ENCODE results near the gene RAD54L. TPM values are rescaled to one million over a fixed set of nuclear protein-coding genes. Genes with fewer than 3 reads are reported as not detected.
"Not testable (repeated sequence)": the region's sequence is repeated elsewhere in the genome, so short reads cannot be mapped to it uniquely, and the experiment has no call there.

Gene RAD54L
- total RNA-seq, 1 experiment from 2014 or later: 29.4 TPM

DNA sequence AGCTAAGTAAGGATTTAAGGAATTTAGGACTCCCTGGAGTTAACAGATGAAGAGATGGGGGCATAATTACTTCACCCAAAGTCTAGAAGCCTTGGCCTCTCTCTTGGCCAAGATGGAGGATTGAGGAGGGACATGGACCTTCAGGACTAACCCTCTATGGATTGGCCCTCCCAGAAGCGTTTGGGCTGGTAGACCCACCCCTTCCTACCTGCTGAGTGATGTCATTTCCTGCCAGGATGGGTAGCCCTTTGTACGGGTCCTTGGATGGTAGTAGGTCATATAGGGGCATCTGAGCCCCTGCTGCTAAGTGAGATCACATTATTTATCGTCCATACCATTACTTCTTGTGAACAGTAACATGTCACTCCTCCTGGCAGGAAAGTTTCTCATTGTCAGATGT is 26.8 kb upstream of the RAD54L start:
- no peaks in the 10 kb centered on the region for H3K36me3 ChIP-seq (ENCODE audit: control insufficient read depth, insufficient read depth, low read length)
- ATAC-seq (no peak), DNase-seq (ENCODE audit: low read depth, low spot score) (no peak)
- in situ Hi-C loops (cut with HindIII; ENCODE audit: low pct_unique_long_range_greater_than_20kb, low sequenced_read_pairs) (no loop called here), intact Hi-C loops (cut with micrococcal nuclease; ENCODE audit: unreplicated experiment) (no loop called here)
- BruUV-seq (replicated peaks): no TSS peak
- no peak overlapping the region for H3K4me3 ChIP-seq (ENCODE audit: low read depth in 2 of 2, low read length in 2 of 2)
- TF ChIP-seq TCF7L2 (IDR thresholded peaks at IDR 0.05; ENCODE audit: low read depth, low read length) (no peak), POLR2AphosphoS5 (IDR thresholded peaks at IDR 0.05; ENCODE audit: low read depth, low read length) (no peak), CTCF (IDR thresholded peaks at IDR 0.05) (no peak), SIN3A (IDR thresholded peaks at IDR 0.05; ENCODE audit: borderline replicate concordance, insufficient read depth, low read depth, low read length) (no peak), REST (IDR thresholded peaks at IDR 0.05; ENCODE audit: insufficient read depth in 1 of 2, low read depth in 2 of 2, low read length in 1 of 2) (no peak)
- ChIA-PET POLR2A (interaction anchor here (0.9 kb wide), 1 partner anchor 37 kb away, joined by 3 read pairs; no protein-coding TSS in a partner anchor), CTCF (no interaction called here)
- H3K27ac ChIP-seq (ENCODE audit: low read length): no peak overlapping the region
- peaks cover 7% of the 10 kb centered on the region; the same call in 1 of the 2 replicates for H3K4me1 ChIP-seq (ENCODE audit: control insufficient read depth, insufficient read depth, low read length)
- H3K27me3 ChIP-seq (ENCODE audit: control insufficient read depth, insufficient read depth, low read length): no peaks in the 10 kb centered on the region
- H3K9me3 ChIP-seq (ENCODE audit: control insufficient read depth, insufficient read depth, low read depth, low read length): no peaks in the 10 kb centered on the region

GRCh38 chr1:46221749-46222148 is 25.8 kb upstream of the RAD54L start:
- TF ChIP-seq POLR2AphosphoS5 (IDR thresholded peaks at IDR 0.05; ENCODE audit: low read depth, low read length): no peak
- TF ChIP-seq CTCF (IDR thresholded peaks at IDR 0.05): no peak
- no peak for TF ChIP-seq REST (IDR thresholded peaks at IDR 0.05; ENCODE audit: insufficient read depth in 1 of 2, low read depth in 2 of 2, low read length in 1 of 2)
- no peak for TF ChIP-seq TCF7L2 (IDR thresholded peaks at IDR 0.05; ENCODE audit: low read depth, low read length)
- no peak for TF ChIP-seq SIN3A (IDR thresholded peaks at IDR 0.05; ENCODE audit: borderline replicate concordance, insufficient read depth, low read depth, low read length)
- CTCF ChIA-PET: interaction anchor here (0.6 kb wide), 1 partner anchor 8 kb away, joined by 4 read pairs; no protein-coding TSS in a partner anchor
- BruUV-seq (replicated peaks): no TSS peak
- Histone ChIP-seq H3K4me1 (ENCODE audit: control insufficient read depth, insufficient read depth, low read length) (peaks cover 7% of the 10 kb centered on the region; the same call in 1 of the 2 replicates), H3K36me3 (ENCODE audit: control insufficient read depth, insufficient read depth, low read length) (no peaks in the 10 kb centered on the region), H3K27me3 (ENCODE audit: control insufficient read depth, insufficient read depth, low read length) (no peaks in the 10 kb centered on the region), H3K27ac (ENCODE audit: low read length) (no peak overlapping the region), H3K4me3 (ENCODE audit: low read depth in 2 of 2, low read length in 2 of 2) (no peak overlapping the region), H3K9me3 (ENCODE audit: control insufficient read depth, insufficient read depth, low read depth, low read length) (no peaks in the 10 kb centered on the region)
- POLR2A ChIA-PET: interaction anchor here (0.6 kb wide), 1 partner anchor 10 kb away, joined by 4 read pairs; no protein-coding TSS in a partner anchor
- intact Hi-C loops (cut with micrococcal nuclease; ENCODE audit: unreplicated experiment) (loop anchor here (2.0 kb wide), 2 partner anchors 39 to 185 kb away; no protein-coding TSS in a partner anchor), in situ Hi-C loops (cut with HindIII; ENCODE audit: low pct_unique_long_range_greater_than_20kb, low sequenced_read_pairs) (no loop called here)
- ATAC-seq (no peak), DNase-seq (ENCODE audit: low read depth, low spot score) (no peak)

DNA sequence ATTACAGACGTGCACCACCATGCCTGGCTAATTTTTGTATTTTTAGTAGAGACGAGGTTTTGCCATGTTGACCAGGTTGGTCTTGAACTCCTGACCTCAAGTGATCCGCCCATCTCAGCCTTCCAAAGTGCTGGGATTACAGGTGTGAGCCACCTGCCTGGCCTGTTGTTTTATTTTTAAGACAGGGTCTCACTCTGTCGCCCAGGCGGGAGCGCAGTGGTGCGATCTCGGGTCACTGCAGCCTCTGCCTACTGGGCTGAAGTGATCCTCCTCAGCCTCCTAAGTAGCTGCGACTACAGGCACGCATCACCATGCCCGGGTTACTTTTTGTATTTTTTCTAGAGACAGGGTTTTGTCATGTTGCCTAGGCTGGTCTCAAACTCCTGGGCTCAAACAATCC is 24.5 kb upstream of the RAD54L start:
- H3K4me1 ChIP-seq (ENCODE audit: control insufficient read depth, insufficient read depth, low read length); in situ Hi-C loops (cut with HindIII; ENCODE audit: low pct_unique_long_range_greater_than_20kb, low sequenced_read_pairs); POLR2A ChIA-PET; H3K36me3 ChIP-seq (ENCODE audit: control insufficient read depth, insufficient read depth, low read length); DNase-seq (ENCODE audit: low read depth, low spot score); H3K27me3 ChIP-seq (ENCODE audit: control insufficient read depth, insufficient read depth, low read length); H3K27ac ChIP-seq (ENCODE audit: low read length); H3K9me3 ChIP-seq (ENCODE audit: control insufficient read depth, insufficient read depth, low read depth, low read length); H3K4me3 ChIP-seq (ENCODE audit: low read depth in 2 of 2, low read length in 2 of 2); BruUV-seq (replicated peaks): not testable (repeated sequence)
- CTCF ChIA-PET: interaction anchor here (0.5 to 1.5 kb wide), 15 partner anchors 9 to 376 kb away, joined by 3 to 17 read pairs (median 5); partner anchors contain the start of gene RAD54L
- intact Hi-C loops (cut with micrococcal nuclease; ENCODE audit: unreplicated experiment): loop anchor here (2.0 kb wide), 2 partner anchors 40 to 186 kb away; no protein-coding TSS in a partner anchor
- 0 out of 2 replicates have a peak, but pooled peaks have one; percentile 6 for ATAC-seq
